ENCODE results near the gene PTPRD.
"Not testable (repeated sequence)": the region's sequence is repeated elsewhere in the genome, so short reads cannot be mapped to it uniquely, and the experiment has no call there.

PTPRD gene

GRCh38 chr9:9099646-9100045, 1513.2 kb downstream of the PTPRD start:
- no peak overlapping the region for H3K4me3 ChIP-seq (ENCODE audit: low read length)
- TF ChIP-seq CTCF (IDR thresholded peaks at IDR 0.05; ENCODE audit: insufficient read depth, low read depth, low read length, missing control alignments), result no peak
- no peak for DNase-seq (ENCODE audit: low read depth)

- not testable (repeated sequence) for DNase-seq (ENCODE audit: low read depth); H3K4me3 ChIP-seq (ENCODE audit: low read length)
These were observed 1515.5 kb downstream of the PTPRD start for GRCh38 chr9:9097254-9097653.

GRCh38 chr9:9091387-9091786, 1521.4 kb downstream of the PTPRD start:
- peak; percentile 2 for DNase-seq (ENCODE audit: low read depth)
- no peak overlapping the region for H3K4me3 ChIP-seq (ENCODE audit: low read length)
- no peak for TF ChIP-seq CTCF (IDR thresholded peaks at IDR 0.05; ENCODE audit: insufficient read depth, low read depth, low read length, missing control alignments)

- no peak for DNase-seq (ENCODE audit: low read depth)
- no peak for TF ChIP-seq CTCF (IDR thresholded peaks at IDR 0.05; ENCODE audit: insufficient read depth, low read depth, low read length, missing control alignments)
- H3K4me3 ChIP-seq (ENCODE audit: low read length), result no peak overlapping the region
These were observed 1533.3 kb downstream of the PTPRD start for GRCh38 chr9:9079473-9079872.

GRCh38 chr9:9078301-9078700, 1534.5 kb downstream of the PTPRD start:
- DNase-seq (ENCODE audit: low read depth), result no peak
- no peak for TF ChIP-seq CTCF (IDR thresholded peaks at IDR 0.05; ENCODE audit: insufficient read depth, low read depth, low read length, missing control alignments)
- H3K4me3 ChIP-seq (ENCODE audit: low read length), result no peak overlapping the region

- DNase-seq (ENCODE audit: low read depth), result no peak
- no peak for TF ChIP-seq CTCF (IDR thresholded peaks at IDR 0.05; ENCODE audit: insufficient read depth, low read depth, low read length, missing control alignments)
- no peak overlapping the region for H3K4me3 ChIP-seq (ENCODE audit: low read length)
These were observed 1551.2 kb downstream of the PTPRD start for GRCh38 chr9:9061627-9062026.

- H3K4me3 ChIP-seq (ENCODE audit: low read length), result no peak overlapping the region
- TF ChIP-seq CTCF (IDR thresholded peaks at IDR 0.05; ENCODE audit: insufficient read depth, low read depth, low read length, missing control alignments), result no peak
- DNase-seq (ENCODE audit: low read depth), result no peak
These were observed 1558.3 kb downstream of the PTPRD start for GRCh38 chr9:9054354-9054992.

All from epithelial cell of esophagus (primary cell).